K562 (cell line): ENCODE measurements around the gene TMEM209. TPM values are rescaled to one million over a fixed set of nuclear protein-coding genes. Genes with fewer than 3 reads are reported as not detected.

ENCODE experiments used
- ERF ChIP-seq: fragments of 450-650 bp; formaldehyde crosslinking; IDR thresholded peaks from 2 replicates; pipeline ENCODE4 v1.4.0; 2020; ENCODE audit warnings: mild to moderate bottlenecking, mixed read lengths
- NFXL1 ChIP-seq: fragments of 450-650 bp; formaldehyde crosslinking; IDR thresholded peaks from 2 replicates; pipeline ENCODE4 v1.4.0; 2021; ENCODE audit warnings: mild to moderate bottlenecking
- ZBTB33 ChIP-seq: sonication (generic); formaldehyde crosslinking; IDR thresholded peaks from 2 replicates; pipeline ENCODE4 v1.8.1; 2023; ENCODE audit warnings: mild to moderate bottlenecking, missing genetic modification reagents
- ZNF165 ChIP-seq: fragments of 250-450 bp; sonication (Bioruptor Pico); IDR thresholded peaks from 2 replicates; pipeline ENCODE4 v1.4.0; 2020; ENCODE audit warnings: borderline replicate concordance
- ZNF584 ChIP-seq: fragments of 200-800 bp; sonication (Bioruptor generic); IDR thresholded peaks from 2 replicates; pipeline ENCODE4 v1.6.1; 2016; ENCODE audit warnings: low read depth, mild to moderate bottlenecking, missing genetic modification characterization, missing compliant biosample characterization
- polyA plus RNA-seq, 8 experiments: library from polyadenylated mRNA; depleted of rRNA in 4 of 8; stranded (reverse) in 5 of 8; unstranded in 3 of 8; fragments of >200 nt; fragmentation: Nextera tagmentation in 2 of 8; fragmentation: Illumina TruSeq in 1 of 8; extraction: Ambion mirVana in 2 of 8; extraction: Trizol in 1 of 8; gene quantifications; 2 replicates each; pipeline versions ENCODE4 v1.2.1 to v1.2.3, GENCODE V29; 2011 to 2014; ENCODE audit warnings: inconsistent platforms in 1 of 8, missing spikeins in 1 of 8
- total RNA-seq, 7 experiments: library from RNA; depleted of rRNA in 6 of 7; stranded (reverse); fragments of >200 nt in 6 of 7; fragmentation: Illumina TruSeq in 2 of 7; extraction: Trizol in 2 of 7; gene quantifications; 2 replicates each; pipeline versions ENCODE4 v1.2.1 to v1.2.3, GENCODE V29; 2011 to 2021; ENCODE audit warnings: low replicate concordance in 1 of 7
- TF ChIP-seq, protein P1 (sequence below): fragments of 250-450 bp; sonication (Bioruptor Pico); IDR thresholded peaks from 2 replicates; pipeline ENCODE4 v1.4.0; 2020; ENCODE audit warnings: mild to moderate bottlenecking, moderate library complexity
- TF ChIP-seq, protein P2 (sequence below): fragments of 450-650 bp; IDR thresholded peaks from 2 replicates; pipeline ENCODE4 v1.6.1; 2014; ENCODE audit warnings: low read depth, mild to moderate bottlenecking, moderate library complexity, borderline replicate concordance
- TF ChIP-seq, protein P3 (sequence below): fragments of 450-650 bp; IDR thresholded peaks from 2 replicates; pipeline ENCODE4 v1.6.1; 2017; ENCODE audit warnings: antibody characterized with exemption, mild to moderate bottlenecking
- TF ChIP-seq, protein P4 (sequence below): fragments of 450-650 bp; IDR thresholded peaks from 2 replicates; pipeline ENCODE4 v1.6.1; 2016; ENCODE audit warnings: low read depth, mild to moderate bottlenecking, moderate library complexity
- TF ChIP-seq, protein P5 (sequence below), 2 experiments: IDR thresholded peaks in 1 of 2; conservative IDR thresholded peaks in 1 of 2; 2 replicates each; pipeline ENCODE4 v1.6.1; 2016; ENCODE audit warnings: low read depth in 2 of 2, mild to moderate bottlenecking in 1 of 2, missing compliant biosample characterization in 1 of 2, missing genetic modification characterization in 1 of 2, moderate library complexity in 1 of 2

The TMEM209 gene
- total and polyA plus RNA-seq, 9 of the 15 experiments (the other 6 are each of a cell fraction or from before 2014, with no cell fraction given): 36.8 to 116 (median 76.6) TPM

DNA sequence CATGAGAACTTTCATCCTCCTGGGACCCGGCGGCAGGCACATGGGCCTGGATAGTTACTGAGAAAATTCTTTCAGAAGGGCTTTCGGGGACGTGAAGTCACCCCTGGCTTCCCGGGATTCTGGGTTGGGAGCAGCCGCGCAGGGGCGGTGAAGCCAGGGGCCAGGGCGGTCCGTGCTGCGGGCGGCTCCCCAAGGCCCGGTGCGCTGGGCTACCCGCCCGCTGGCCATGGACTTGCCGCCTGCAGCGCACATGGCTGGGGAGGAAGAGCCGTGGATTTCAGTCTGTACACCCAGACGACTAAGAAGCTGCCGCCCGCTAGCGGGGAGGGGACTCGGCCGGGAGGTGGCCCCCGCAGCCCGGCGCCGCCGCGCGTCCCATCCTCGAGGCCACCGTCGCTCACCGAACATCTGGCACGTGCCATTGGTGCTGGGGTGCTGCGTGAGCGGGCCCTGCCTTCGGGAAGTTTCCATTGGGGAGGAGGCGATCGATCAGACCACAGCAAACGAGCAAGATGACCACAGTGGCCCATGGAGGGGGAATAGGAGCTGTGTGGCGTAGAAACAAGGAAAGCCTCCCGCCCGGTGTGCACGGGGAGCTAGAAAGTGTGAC lies 64.5 kb downstream of the TMEM209 start (continued):
- TF ChIP-seq, protein P1, sequence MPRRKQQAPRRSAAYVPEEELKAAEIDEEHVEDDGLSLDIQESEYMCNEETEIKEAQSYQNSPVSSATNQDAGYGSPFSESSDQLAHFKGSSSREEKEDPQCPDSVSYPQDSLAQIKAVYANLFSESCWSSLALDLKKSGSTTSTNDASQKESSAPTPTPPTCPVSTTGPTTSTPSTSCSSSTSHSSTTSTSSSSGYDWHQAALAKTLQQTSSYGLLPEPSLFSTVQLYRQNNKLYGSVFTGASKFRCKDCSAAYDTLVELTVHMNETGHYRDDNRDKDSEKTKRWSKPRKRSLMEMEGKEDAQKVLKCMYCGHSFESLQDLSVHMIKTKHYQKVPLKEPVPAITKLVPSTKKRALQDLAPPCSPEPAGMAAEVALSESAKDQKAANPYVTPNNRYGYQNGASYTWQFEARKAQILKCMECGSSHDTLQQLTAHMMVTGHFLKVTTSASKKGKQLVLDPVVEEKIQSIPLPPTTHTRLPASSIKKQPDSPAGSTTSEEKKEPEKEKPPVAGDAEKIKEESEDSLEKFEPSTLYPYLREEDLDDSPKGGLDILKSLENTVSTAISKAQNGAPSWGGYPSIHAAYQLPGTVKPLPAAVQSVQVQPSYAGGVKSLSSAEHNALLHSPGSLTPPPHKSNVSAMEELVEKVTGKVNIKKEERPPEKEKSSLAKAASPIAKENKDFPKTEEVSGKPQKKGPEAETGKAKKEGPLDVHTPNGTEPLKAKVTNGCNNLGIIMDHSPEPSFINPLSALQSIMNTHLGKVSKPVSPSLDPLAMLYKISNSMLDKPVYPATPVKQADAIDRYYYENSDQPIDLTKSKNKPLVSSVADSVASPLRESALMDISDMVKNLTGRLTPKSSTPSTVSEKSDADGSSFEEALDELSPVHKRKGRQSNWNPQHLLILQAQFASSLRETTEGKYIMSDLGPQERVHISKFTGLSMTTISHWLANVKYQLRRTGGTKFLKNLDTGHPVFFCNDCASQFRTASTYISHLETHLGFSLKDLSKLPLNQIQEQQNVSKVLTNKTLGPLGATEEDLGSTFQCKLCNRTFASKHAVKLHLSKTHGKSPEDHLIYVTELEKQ (CRISPR knock-in tag): no peak
- TF ChIP-seq ZNF165 (CRISPR knock-in tag) (no peak), ZNF584 (no peak), ZBTB33 (peak; percentile 88), NFXL1 (no peak), ERF (CRISPR knock-in tag) (peak; percentile 8; the same call in 1 of the 2 replicates)
- TF ChIP-seq, protein P2, sequence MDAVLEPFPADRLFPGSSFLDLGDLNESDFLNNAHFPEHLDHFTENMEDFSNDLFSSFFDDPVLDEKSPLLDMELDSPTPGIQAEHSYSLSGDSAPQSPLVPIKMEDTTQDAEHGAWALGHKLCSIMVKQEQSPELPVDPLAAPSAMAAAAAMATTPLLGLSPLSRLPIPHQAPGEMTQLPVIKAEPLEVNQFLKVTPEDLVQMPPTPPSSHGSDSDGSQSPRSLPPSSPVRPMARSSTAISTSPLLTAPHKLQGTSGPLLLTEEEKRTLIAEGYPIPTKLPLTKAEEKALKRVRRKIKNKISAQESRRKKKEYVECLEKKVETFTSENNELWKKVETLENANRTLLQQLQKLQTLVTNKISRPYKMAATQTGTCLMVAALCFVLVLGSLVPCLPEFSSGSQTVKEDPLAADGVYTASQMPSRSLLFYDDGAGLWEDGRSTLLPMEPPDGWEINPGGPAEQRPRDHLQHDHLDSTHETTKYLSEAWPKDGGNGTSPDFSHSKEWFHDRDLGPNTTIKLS: no peak
- TF ChIP-seq, protein P3, sequence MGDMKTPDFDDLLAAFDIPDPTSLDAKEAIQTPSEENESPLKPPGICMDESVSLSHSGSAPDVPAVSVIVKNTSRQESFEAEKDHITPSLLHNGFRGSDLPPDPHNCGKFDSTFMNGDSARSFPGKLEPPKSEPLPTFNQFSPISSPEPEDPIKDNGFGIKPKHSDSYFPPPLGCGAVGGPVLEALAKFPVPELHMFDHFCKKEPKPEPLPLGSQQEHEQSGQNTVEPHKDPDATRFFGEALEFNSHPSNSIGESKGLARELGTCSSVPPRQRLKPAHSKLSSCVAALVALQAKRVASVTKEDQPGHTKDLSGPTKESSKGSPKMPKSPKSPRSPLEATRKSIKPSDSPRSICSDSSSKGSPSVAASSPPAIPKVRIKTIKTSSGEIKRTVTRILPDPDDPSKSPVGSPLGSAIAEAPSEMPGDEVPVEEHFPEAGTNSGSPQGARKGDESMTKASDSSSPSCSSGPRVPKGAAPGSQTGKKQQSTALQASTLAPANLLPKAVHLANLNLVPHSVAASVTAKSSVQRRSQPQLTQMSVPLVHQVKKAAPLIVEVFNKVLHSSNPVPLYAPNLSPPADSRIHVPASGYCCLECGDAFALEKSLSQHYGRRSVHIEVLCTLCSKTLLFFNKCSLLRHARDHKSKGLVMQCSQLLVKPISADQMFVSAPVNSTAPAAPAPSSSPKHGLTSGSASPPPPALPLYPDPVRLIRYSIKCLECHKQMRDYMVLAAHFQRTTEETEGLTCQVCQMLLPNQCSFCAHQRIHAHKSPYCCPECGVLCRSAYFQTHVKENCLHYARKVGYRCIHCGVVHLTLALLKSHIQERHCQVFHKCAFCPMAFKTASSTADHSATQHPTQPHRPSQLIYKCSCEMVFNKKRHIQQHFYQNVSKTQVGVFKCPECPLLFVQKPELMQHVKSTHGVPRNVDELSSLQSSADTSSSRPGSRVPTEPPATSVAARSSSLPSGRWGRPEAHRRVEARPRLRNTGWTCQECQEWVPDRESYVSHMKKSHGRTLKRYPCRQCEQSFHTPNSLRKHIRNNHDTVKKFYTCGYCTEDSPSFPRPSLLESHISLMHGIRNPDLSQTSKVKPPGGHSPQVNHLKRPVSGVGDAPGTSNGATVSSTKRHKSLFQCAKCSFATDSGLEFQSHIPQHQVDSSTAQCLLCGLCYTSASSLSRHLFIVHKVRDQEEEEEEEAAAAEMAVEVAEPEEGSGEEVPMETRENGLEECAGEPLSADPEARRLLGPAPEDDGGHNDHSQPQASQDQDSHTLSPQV: no peak
- TF ChIP-seq, protein P4, sequence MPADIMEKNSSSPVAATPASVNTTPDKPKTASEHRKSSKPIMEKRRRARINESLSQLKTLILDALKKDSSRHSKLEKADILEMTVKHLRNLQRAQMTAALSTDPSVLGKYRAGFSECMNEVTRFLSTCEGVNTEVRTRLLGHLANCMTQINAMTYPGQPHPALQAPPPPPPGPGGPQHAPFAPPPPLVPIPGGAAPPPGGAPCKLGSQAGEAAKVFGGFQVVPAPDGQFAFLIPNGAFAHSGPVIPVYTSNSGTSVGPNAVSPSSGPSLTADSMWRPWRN: no peak
- TF ChIP-seq, protein P5, sequence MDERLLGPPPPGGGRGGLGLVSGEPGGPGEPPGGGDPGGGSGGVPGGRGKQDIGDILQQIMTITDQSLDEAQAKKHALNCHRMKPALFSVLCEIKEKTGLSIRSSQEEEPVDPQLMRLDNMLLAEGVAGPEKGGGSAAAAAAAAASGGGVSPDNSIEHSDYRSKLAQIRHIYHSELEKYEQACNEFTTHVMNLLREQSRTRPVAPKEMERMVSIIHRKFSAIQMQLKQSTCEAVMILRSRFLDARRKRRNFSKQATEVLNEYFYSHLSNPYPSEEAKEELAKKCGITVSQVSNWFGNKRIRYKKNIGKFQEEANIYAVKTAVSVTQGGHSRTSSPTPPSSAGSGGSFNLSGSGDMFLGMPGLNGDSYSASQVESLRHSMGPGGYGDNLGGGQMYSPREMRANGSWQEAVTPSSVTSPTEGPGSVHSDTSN (CRISPR knock-in tag; IDR thresholded peaks at IDR 0.05; ENCODE audit: low read depth): no peak
- TF ChIP-seq, protein P5 (tag; conservative IDR thresholded peaks at IDR 0.05; ENCODE audit: low read depth): no peak
